NCI-H748 (cell line): Measurements from ENCODE around the gene SH3PXD2A.

Experiments
- DNase-seq: peaks from one replicate; lab custom pipeline; 2025; ENCODE audit not compliant: unreplicated experiment; lab: John Stamatoyannopoulos, UW

Gene SH3PXD2A

DNA sequence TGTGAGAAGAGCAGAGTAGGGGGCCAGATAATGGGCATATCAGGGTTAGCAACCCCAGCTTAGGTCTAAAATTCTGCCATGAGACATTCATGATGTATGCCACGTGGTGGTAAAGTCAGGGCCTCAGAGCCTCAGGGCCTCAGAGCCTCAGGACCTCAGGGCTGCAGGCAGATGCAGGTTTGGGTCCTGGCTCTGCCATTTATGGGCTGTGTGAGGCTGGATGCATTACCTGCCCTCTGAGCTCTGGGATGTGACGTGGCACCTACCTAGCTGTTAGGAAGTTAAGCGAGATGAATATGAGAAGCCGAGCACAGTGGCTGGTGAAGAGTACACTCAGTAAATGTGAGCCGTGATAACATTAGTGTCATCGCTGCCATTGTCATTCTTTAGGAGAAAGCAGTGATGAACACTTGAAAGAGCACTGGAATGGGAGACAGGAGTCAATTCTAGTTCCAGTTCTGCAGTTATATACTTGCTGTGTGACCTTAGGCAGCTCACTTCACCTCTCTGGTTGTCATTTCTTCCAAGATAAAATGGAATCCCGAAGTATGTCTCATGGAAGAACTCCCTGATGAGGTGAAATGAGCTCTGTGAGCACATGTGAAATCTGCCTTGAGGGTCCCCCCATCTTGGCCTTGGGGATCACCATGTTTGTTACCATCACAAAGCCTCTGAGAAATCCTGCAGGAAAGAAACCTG lies 127.2 kb downstream of the SH3PXD2A start:
- DNase-seq = no peak

DNA sequence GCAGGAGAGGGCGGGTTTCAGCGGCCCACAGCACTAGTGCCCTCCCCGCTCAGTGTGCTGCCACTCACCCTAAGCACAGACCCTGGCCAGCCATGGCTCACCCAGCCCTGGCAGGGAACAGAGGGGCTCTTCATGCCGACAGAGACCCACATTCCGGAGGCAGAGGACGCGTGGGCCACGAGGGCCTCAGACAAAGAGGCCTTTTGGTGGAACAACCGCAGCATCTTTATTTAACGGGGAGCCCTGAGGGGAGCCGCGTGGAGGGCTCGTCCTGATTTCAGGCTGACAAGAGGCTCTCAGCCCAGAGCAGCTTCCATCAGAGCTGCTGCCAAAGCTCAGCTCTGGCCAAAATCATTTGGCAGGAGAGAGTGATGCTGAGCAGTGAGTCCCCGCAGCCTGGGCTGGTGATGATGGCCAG lies 127.8 kb downstream of the SH3PXD2A start:
- DNase-seq = no peak

DNA sequence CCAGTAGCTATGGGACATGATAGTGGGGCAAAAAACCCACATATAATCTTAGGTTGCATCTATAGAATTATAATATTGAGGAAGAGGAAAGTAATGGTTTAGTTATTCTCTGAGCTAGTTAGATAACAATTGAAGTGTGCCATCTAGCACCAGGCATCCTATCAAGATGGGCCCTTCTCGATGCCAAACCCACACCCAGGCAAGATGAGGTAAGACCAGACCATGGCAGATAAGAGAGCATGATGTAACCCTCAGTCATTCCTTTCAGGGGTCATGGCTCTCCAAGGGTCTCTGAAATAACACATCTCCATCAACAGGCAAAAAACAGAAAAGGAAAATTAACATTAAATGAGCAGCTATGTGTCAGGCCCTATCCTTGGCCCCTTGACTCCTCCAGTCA lies 128.7 kb downstream of the SH3PXD2A start:
- no peak for DNase-seq

DNA sequence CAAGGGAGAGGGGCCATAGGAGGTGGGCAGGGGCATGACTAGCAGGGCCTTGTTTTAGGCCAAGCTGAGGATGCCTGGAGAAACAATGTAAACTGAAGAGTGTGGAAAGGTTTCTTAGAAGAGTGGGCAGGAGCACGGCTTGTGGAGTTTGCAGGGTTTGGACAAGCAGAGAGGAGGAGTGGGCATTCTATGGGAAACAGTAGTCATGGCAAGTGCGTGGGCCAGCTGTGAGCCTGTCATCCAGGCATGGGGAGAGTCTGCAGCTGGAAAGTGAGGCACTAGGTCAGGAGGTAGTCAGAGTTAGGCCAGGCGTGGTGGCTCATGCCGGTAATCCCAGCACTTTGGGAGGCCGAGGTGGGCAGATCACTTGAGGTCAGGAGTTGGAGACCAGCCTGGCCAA lies 130.1 kb downstream of the SH3PXD2A start:
- no peak for DNase-seq

DNA sequence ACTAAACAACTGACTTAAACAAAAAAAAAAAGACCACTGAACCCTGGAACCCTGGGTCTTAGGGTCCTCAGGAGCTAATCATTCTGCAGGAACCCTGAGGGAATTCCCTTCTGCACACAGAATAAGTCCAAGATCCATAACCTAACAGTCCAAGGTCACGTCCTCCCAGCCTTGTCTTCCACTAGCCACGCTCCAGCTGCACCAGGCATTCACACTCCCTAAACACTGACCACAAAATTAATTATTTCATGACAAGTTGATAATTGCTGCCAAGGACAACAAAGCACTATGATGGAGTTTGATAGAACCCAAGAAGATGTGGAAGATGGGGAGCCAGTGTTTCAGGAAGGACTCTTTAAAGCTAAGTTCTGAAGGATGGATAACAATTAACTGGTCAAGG lies 130.6 kb downstream of the SH3PXD2A start:
- no peak for DNase-seq

DNA sequence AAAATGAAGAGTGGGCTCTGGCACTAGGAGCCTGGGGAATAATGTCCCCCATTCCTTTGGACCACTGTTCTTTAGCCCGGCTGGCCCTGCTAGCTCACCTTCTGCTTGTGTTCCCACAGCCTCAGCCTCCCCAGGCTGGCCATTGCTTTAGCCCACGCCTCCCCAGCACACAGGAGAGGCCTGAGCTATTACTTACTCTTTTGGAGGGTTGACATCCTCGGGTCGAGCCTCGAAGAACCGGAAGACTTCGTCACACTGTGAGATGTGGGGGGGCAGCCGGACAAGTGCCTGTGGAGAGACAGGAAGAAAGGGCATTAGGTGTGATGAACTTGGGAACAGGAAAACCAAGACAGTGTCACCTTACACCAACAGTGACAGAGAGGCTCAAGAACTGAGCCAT lies 131.3 kb downstream of the SH3PXD2A start:
- DNase-seq = no peak

DNA sequence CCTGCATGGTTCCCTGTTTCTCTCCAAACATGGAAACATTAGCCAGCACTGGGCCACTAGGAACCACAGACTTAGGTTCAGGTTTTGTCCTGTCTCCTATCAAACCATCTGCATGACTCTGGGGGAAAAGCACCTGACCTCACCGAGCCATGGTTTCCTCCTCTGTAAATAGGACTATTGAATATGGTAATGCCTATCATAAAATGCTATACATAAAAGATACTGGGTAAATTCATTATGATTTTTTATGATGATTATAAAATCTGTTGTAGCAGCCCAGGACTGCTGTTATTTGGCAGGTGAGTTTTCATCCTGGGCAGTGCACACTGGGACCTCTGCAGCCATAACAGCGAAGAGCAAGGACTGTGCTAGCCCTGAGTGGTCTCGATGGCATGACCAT lies 131.8 kb downstream of the SH3PXD2A start:
- no peak for DNase-seq

DNA sequence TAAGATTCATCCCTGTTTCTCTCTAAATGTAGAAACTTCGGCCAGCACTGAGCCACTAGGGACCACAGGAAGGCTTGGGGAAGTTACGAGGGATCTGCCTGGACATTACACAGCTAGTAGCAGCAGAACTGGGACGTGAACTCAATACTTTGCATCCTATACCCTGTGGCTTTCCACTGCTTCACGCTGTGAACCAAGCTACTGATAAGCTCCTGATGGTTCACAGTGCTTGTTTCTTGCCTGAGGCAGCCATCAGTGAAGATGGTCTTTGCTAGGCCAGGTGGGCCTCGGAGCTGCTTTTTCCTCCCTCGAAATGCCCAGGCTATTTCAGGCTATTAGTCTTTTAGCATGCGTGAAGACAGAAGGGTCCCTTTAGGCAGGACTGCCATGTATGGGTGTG lies 132.7 kb downstream of the SH3PXD2A start:
- DNase-seq = no peak

DNA sequence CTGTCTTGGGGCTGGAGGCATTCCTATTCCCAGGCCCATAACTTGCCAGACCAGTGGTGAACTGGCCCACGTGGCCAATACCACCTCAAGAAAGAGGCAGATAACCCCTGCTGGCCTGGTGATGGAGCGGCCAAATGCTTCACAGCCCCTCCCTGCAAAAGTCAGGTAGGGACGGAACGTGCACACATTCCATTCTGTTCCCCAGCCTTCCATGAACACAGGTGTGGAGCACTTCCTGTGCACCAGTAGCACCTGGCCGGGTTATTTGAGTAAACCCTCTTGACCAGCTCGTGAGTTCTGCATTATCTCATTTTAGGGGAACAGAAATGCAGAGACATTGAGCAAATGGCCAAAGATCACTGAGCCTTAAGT lies 134.4 kb downstream of the SH3PXD2A start:
- no peak for DNase-seq

DNA sequence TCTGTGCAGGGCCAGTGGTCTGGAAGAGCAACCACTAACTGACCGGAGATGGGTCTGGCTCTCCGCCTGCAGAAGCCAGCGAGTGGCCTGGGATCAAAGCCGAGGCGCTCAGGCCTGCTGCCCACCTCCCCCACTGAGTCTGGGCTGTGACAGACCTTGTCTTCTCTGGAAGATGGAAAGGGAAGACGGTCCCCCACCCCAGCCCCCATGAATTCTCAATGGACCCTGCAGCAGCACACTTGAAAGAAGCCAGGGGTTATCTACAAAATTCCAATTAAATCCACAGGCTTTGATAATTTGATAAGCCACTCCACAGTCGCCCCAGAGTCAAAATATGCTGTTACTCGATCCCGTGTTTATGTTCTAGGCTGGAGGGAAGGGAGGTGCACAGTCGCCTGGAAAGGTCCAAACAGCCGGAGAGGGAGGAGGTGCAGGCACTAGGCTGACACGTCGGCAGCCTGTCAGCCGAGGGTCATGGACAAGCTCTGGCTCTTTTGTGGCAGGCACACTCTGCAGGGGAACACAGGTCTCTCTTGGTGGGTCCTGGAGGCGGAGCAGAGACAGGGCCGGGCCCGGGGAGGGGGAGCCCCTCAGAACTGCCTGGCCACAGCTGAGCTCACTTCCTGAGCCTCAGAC lies 134.9 kb downstream of the SH3PXD2A start:
- DNase-seq = no peak

DNA sequence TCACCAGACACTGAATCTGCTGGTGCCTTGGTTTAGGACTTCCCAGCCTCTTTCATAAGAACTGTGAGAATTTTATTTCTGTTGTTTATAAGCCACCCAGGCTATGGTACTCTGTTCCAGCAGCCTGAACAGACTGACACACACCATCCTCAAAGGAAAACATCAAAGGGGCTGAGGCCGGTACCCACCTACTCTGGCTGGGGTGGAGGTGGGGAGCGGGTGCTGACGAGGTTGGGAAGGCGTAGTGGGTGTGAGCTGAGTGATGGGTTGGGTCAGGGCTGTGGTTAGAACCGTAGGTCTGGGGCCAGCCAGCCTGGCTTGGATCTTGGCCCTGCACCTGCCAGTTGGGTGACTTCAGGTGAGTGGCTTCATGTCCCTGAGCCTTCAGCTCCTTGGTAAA lies 136.3 kb downstream of the SH3PXD2A start:
- no peak for DNase-seq

DNA sequence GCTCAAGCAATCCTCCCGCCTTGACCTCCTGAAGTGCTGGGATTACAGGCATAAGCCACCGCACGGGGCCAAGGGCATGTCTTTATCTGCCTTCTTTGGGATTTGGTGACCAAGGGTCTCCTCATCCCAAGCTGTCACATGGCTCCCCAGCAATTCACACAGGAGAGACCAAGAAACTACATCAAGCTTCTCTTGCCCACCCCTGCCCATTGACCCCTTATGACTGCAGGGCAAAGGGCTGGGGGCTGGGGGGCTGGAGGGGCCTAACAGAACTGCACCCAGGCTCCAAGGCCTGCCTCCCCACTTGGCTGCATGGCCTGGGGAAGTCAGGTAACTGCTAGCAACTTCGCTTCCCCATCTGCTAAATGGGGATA lies 137.1 kb downstream of the SH3PXD2A start:
- DNase-seq = no peak

DNA sequence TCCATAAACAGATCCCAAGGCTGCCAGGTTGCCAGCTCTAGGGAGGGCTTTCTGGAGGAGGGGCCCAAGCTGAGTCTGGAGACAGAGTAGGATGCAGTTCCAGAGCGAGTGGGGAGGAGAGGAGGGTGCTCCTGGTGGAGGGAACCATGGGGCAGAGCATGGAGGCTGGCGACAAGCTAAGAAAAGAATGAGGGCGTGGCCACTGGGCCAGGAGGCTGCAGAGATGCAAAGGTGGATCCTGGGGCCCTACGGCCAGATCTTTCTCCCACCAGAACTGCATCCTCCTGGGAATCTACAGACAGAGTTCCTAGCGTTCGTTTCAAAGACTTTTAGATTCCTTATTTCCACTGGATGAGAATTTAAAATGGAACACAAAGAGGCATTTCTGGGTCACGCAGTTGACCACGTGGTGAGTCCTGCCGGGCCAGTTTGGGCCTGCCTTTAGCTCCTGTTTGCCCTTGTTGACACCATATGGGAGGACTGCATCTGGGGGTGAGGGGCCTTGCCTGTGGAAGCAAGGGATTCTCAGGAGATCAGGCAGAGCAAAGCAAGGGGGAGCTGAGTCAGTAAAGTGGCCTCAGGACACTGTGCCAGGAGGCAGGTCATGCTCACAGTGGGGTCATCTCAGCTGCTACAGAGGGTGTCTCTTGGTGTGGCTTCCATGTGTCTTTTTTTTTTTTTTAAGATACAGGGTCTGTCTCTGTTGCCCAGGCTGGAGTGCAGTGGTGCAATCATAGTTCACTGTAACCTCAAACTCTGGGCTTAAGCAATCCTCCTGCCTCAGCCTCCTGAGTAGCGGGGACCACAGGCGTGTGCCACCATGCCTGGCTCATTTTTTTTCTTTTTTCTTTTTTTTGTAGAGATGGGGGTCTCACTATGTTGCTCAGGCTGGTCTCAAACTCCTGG lies 137.8 kb downstream of the SH3PXD2A start:
- DNase-seq = no peak

DNA sequence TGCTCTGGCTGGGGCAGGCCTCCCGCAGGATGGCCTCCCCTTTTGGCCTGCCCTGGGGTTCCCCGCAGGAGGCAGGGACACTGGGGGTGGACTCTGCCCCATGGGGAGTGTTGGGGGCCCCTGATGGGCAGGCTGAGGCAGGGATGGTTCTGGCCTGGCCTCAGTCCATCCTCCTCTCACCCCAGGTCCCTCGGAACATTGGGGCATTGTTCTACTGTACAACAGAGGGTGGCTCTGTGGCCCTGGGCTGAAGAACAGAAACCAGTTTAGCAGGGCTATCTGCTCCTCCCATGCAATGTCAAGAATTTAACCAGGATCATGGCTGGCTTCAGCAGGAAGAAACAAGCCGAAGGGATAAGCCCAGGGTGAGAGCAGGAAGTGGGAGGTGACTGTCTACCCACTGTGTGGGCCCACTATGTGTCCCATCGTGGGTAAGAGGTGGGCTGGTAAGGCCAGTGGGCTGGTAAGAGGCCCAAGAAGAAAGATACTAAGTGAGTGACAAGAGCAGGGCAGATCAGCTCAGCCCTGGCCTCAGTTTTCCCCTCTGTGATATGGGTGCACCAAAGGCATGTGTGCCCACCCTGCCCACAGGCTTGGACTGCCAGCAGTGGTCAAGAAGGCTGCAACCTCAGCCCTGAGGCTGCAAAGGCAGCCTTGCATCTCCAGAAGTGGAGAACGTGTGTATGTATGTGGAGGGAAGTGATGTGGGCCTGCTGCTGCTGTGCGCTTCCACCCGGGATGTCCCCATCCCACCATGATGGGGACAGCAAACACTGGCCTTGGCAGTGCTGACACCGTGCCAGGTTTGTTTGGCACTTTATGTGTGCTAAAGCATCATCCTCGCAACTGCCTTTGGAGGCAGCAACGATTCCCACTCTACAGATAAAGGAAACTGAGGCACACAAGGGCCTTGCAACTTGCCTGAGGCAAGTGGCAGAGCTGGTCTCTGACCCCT lies 138.9 kb downstream of the SH3PXD2A start:
- DNase-seq = no peak

DNA sequence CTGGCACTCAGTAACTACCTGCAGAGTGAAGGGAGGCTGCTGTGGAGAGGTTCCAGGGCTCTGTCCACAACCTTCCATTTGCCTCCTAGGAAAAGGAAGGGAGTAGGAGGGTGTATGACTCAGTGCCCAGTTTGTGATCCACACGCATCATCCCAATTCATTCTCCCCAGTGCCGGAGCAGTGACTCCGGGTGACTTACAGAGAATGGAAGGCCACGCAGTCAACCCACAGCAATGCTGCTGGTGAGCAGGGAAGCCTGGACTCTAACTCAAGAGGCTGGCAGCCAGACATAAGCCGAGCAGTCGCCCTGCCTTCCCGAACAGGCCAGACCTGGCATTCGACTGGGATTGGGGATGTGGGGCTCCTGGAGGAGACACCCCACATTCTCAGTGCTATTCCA lies 139.9 kb downstream of the SH3PXD2A start:
- DNase-seq = no peak

DNA sequence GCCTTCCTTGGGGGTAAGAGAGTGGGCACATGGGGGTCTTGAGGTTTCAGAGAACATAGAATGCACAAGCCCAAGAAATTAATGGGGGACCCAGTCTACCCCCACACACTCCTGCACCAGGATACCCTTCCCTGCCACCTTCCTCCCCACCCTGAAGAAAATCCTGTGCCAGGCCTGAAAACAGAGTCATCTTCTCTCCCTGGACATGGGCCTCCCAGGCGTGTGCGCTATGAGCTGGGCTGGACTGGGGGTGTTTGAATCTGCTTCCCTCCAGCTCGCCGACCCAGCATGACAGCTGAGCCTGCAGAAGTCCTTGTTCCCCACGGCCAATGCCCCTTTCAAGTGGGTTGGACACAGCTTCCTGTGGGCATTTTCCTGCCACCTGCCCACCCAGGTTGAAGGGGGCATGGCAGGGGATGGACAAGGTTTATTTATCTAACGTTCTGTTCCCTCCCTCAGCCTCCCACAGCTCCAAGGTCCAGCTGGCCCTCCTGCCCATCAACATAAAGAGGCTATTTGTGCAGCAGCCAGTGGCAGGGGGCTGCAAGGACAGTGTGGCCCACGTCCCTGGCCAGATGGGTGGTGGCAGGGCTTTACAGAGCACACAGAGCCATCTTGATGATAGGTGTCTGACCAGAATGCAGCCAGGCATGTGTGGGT lies 141.0 kb downstream of the SH3PXD2A start:
- DNase-seq = no peak

DNA sequence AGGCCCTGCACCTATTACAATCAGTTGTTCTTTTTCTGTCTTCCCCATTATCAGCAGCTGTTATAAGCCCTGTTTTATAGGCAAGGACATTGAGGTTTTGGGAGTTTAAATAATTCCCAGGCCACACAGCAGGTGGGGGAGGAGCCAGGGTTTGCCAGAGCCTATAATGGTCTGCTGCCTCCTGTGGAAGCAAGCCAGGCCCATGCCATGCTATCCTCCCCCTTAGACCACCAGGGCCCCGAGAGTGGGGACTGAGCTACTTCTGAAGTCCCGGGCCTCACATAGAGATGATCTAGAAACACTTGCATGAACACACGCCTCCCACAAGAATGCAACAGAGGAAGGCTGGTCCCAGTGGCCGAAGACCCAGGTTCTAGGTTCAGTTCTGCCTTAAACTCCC lies 141.7 kb downstream of the SH3PXD2A start:
- no peak for DNase-seq

DNA sequence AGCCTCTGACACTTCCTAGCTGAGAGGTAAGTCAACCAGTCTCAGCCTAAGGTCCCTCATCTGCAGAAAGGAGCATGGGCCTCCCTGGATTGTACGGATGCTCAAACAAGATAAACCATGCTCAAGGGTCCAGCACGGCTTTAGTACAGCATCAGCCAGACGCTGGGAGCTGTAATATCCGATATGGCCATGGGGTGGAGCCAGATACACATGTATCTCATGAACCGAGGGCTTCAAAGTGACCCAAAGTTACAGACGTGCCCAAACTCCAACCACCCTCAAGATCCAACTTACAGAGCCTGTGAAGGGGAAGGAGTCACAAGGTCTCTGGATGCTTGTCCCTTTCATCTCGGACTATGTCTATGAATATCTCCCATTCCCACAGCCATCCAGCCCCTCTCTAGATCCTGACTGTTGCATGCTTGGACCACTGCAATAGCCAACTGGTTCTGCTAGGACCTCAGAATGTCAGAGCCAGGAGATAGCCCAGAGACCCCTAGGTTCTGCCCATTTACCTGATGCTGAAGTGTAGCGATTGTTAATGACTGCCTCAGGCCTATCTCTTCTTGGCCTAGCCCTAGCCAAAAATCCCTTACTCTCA lies 142.4 kb downstream of the SH3PXD2A start:
- DNase-seq = peak; percentile 49

DNA sequence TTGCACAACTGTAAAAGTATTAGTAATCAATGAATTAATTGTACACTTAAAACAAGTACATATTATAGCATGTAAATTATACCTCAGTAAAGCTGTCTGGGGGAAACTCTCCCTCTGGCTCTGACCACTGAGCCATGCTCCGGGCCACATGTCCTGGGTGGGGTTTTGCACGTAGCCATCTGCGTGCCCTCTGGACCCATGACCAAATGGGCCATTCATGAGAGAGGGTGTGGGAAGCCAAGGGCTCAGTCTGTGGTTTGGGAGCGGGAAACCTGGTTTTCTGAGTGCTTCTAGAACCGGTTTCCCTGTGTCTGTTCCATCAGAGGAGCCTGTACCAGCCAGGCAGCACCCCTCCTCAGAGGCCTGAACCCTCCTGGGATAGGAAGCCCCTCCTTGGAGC lies 143.2 kb downstream of the SH3PXD2A start:
- DNase-seq = no peak

DNA sequence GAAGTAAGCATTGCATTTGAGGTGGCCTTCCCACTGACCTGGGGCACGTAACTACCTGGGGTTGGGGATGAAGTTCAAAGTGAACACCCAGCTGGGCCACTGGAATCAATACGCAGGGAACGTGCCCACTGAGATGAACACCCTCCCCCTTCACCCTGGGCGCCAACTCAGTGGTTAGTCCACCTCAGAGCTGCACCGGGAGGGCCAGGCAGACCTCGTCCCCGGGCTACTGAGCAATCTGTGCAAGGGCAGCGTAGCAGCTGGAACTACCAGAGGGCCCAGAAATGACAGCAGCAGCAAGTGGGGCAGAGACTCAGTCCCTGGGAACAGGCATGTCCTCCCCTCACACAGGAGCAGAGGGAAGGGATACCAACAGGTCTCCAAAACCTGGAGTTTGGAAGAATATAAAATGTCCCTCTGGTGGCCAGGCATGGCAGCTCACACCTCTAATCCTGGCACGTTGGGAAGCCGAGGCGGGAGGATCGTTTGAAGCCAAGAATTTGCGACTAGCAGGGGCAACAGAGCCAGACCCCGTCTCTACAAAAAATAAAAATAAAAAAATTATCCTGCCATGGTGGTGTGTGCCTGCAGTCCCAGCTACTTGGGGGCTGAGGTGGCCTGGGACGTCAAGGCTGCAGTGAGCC lies 143.9 kb downstream of the SH3PXD2A start:
- no peak for DNase-seq
